Fibroblast of lung (primary cell): ENCODE data around the gene RNF217.
"Not testable (repeated sequence)": the region's sequence is repeated elsewhere in the genome, so short reads cannot be mapped to it uniquely, and the experiment has no call there.

Source experiments
- EZH2 ChIP-seq: IDR thresholded peaks from 2 replicates; pipeline ENCODE4 v1.5.1; 2012; ENCODE audit warnings: low read length, control low read depth, mild to moderate bottlenecking; ENCODE audit errors: missing control alignments
- TF ChIP-seq, protein P1 (sequence below), 2 donors: IDR thresholded peaks in 1 of 2; conservative IDR thresholded peaks in 1 of 2; 1 replicate in 1 of 2; 2 replicates in 1 of 2; pipeline ENCODE4 v1.5.1; 2011 to 2012; ENCODE audit warnings: low read length in 2 of 2, control low read depth in 1 of 2, inconsistent platforms in 1 of 2, low read depth in 1 of 2, mild to moderate bottlenecking in 1 of 2

DNA sequence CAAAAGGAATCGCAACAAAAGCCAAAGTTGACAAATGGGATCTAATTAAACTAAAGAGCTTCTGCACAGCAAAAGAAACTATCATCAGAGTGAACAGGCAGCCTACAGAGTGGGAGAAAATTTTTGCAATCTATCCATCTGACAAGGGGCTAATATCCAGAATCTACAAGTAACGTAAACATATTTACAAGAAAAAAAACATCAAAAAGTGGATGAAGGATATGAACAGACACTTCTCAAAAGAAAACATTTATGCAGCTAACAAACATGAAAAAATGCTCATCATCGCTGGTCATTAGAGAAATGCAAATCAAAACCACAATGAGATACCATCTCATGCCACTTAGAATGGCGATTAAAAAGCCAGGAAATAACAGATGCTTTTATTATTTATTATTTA, 74.2 kb downstream of the RNF217 start:
- TF ChIP-seq, protein P1, sequence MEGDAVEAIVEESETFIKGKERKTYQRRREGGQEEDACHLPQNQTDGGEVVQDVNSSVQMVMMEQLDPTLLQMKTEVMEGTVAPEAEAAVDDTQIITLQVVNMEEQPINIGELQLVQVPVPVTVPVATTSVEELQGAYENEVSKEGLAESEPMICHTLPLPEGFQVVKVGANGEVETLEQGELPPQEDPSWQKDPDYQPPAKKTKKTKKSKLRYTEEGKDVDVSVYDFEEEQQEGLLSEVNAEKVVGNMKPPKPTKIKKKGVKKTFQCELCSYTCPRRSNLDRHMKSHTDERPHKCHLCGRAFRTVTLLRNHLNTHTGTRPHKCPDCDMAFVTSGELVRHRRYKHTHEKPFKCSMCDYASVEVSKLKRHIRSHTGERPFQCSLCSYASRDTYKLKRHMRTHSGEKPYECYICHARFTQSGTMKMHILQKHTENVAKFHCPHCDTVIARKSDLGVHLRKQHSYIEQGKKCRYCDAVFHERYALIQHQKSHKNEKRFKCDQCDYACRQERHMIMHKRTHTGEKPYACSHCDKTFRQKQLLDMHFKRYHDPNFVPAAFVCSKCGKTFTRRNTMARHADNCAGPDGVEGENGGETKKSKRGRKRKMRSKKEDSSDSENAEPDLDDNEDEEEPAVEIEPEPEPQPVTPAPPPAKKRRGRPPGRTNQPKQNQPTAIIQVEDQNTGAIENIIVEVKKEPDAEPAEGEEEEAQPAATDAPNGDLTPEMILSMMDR (conservative IDR thresholded peaks at IDR 0.05 in 1 of 2, IDR thresholded peaks at IDR 0.05 in 1 of 2; ENCODE audit: low read depth in 1 of 2, low read length in 2 of 2) = not testable (repeated sequence)
- TF ChIP-seq EZH2 = not testable (repeated sequence)
